22Rv1 (cell line): ENCODE measurements around the gene NNMT.

Experiments used
- CTCF ChIP-seq: fragments of 450-650 bp; IDR thresholded peaks from 2 replicates; pipeline ENCODE4 v1.5.1; 2017; ENCODE audit warnings: mild to moderate bottlenecking
- ZFX ChIP-seq: fragments of 450-650 bp; IDR thresholded peaks from 2 replicates; pipeline ENCODE4 v1.6.1; 2017; ENCODE audit warnings: antibody characterized with exemption, borderline replicate concordance

- TF ChIP-seq CTCF, result no peak
- TF ChIP-seq ZFX, result no peak
These were observed 590 bp downstream of the NNMT start for GRCh38 chr11:114296605-114297372.
